GM18951 (cell line): Measurements from ENCODE around the gene VCX.
"Not testable (repeated sequence)": the region's sequence is repeated elsewhere in the genome, so short reads cannot be mapped to it uniquely, and the experiment has no call there.

Source experiments
- POLR2A ChIP-seq: IDR thresholded peaks from 4 replicates; pipeline ENCODE4 v1.6.1; 2011; ENCODE audit warnings: mild to moderate bottlenecking; ENCODE audit not compliant: insufficient read length, insufficient read depth; ENCODE audit errors: extremely low read depth
- in situ Hi-C: fragments of 300-500 bp; cut with MboI; formaldehyde crosslinking; loops from one replicate; pipeline ENCODE4 v1.12.0; 2022; ENCODE audit warnings: low sequenced_read_pairs, mixed read lengths, inconsistent platforms; ENCODE audit not compliant: unreplicated experiment

VCX gene

DNA sequence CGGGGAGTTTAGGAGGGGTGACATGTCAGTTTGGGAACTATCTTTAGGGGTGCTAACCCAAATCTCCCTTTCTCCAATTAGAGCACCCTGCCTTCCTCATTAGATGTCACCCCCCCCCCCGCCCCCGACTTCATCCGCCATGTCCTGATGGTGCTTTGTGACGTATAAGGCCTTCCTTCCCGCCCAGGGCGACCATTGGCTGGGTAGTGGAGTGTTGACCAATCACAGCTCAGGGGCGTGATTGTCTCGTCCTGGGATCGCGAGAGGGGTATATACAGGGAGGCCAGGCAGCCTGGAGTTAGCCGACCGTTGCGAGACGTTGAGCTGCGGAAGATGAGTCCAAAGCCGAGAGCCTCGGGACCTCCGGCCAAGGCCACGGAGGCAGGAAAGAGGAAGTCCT is at the start of gene VCX:
TSS of gene VCX (plus strand) at position 301 of the 400 bp plus-strand sequence. CDS start at position 334, 33 bp downstream.
- in situ Hi-C loops: not testable (repeated sequence)

DNA sequence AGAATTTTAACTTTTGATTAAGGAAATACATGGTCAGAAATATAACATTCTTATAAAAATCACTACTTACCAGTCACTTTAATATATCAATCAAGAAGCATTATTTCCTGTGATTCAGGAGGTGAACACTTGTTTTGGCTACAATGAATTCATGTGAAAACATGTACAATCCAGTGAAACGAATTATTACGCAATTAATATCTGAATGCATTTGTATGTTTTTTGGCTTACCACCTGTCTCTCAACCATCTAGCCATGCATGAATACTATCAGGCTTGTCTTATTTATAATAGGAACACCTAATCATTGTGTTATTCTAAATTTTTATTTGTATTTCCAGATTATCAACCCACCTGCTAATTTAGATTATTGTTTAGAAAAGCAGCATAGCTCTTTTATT is 44.6 kb upstream of the VCX start:
- in situ Hi-C loops: no loop called here
- no peak for TF ChIP-seq POLR2A

DNA sequence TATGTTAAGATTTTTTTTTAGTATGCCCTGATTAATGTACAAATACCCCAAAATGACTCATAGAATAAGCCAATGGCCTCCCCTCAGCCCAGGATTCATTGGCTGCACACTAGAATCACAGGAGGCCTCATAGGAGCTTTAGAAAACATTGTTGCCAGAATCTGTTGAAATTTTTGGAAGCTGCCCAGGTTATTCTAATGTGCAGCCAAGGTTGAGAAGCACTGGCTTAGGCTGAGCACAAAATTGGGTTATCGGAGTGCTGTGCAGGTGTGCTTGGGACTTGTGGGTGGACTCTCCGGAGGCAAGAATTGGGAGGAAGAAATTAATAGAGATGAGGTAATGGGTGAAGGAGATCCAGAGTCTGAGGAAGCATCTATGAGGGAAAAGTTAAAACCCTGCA is 41.3 kb upstream of the VCX start:
- in situ Hi-C loops: no loop called here
- no peak for TF ChIP-seq POLR2A

DNA sequence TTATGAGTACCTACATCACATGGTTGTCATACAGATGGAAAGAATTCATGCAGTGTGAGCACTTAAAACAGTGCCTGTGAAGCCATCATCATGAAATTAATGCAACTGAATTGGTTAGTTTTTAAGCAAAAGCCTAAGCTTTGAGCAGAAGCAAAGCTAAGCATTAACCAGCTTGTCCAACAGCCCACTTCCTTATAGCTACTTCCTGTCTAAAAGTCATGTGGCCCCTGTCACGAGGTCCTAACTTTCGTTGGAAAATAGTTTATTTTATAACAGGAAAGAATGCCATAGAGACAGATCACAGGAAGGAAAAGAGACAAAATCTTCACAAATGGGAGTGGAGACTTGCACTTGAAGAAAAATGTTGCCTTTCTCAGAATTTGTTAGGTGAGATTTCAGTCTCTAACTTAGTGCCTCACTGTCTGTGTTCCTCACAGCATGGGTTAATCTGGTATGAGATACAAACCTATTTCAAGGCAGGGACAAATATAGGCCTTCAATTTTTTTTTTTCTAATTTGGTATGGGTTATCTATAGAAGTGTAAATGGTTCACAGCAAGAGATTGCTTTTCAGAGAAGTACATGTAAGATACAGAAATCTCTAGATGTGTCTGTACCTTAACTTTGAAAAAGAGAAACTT is 27.7 kb upstream of the VCX start:
- TF ChIP-seq POLR2A: no peak

DNA sequence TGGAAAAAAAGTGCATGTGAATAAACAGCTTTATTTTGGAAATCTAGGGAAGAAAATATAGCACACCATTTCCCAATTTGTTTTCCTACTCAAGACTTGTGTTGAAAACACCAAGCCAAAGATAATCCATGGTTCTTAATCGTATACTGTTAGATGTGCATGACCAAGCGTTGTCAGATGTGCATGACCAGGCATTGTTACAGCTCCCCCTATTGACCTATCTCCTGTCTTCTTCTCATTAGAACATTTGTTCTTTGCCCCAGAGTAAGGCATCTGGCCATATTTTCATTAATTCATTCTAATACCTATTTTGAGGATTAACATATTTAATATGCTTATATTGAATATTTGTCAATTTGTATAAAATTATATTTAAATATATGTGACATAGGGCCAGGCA is 14.4 kb upstream of the VCX start:
- in situ Hi-C loops: no loop called here
- no peak for TF ChIP-seq POLR2A

More for the DNA sequence above, 27.7 kb upstream of the VCX start:
- in situ Hi-C loops: no loop called here

DNA sequence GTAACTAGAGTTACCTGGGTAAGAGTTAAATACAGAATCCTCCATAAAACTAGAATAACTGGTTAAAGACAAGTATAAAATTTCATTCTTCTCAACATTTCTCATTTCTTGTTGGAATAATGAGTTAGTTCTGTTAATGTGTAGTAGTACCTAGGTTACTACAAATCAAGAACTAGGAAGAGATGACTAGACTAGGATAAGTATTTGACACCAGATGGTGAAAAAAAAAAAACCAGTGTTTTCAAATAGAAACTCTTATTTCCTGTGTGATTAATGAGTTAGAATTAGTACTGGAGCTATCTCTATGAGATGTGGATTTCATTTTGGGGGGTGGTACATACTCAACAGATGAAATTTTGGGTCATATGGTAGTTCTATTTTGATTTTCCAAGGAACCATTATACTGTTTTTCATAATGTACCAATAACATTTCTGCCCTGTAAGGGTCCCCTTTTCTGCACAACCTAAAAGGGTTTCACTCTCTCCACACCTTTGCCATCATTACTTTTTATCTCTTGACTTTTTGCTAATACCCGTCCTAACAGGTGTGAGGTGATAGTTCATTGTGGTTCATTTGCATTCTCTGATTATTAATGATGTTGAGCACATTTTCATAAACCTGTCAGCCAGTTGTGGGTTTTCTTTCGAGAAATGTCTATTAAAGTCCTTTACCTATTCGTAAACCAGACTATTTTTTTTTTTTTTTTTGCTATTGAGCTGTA is 1.7 kb upstream of the VCX start:
- in situ Hi-C loops: no loop called here

DNA sequence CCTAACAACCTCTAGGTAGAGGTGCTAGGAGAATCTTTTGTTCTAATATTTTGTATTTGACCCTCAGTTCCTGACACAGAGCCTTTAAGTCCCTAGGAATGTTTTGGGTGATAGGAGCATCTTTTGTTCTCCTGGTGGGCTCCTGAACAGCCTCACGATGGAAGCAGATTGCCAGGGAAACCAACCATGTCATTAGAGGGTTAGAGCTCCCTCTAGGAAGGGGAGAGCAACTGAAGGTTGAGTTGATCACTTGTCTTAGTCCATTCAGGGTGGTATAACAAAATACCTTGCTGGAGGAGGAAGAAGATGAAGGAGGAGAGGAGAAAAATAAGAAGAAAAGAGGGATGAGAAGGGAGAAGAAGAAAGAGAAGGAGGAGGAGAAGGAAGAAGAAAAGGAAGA is 9.2 kb downstream of the VCX start:
- no peak for TF ChIP-seq POLR2A
- in situ Hi-C loops: no loop called here

More for the DNA sequence above, 1.7 kb upstream of the VCX start:
- TF ChIP-seq POLR2A: no peak

DNA sequence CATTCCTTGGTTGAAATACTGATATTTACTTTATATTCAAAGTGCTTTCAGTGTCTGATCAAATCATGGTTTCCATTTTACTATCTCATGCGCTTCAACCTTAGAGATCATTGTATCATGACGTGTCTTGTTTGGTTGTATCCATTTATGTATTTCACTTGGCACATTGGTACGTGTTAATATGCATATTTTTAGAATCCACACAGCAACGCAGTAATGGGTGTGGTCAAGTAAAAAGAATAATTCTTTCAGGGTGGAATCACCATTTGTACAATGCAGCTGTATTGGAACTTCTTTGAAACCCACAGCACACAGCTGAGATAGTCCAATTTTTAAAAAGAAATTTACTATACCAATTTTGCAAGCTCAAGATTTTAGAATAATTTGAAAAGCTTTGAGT is 29.1 kb downstream of the VCX start:
- in situ Hi-C loops: no loop called here
- TF ChIP-seq POLR2A: no peak

DNA sequence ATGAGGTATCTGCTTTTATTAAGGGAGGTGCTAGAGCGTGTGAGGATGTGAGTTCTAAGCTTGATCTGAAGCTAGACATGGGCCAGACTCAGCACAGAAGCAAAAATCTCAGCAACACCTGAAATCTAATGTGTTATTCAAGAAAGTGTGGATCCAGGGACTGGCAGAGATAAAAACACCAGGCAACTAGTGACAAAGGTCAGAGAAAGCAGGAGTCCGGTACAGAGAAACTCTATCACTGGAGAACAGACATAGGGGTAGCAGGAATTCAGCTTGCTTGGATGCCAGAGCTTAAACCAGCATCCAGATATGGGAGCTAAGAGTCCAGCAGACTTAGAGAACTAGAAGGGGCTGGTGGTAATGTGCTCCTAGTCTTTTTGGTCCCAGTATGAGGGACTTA is 34.0 kb downstream of the VCX start:
- in situ Hi-C loops: no loop called here
- no peak for TF ChIP-seq POLR2A

DNA sequence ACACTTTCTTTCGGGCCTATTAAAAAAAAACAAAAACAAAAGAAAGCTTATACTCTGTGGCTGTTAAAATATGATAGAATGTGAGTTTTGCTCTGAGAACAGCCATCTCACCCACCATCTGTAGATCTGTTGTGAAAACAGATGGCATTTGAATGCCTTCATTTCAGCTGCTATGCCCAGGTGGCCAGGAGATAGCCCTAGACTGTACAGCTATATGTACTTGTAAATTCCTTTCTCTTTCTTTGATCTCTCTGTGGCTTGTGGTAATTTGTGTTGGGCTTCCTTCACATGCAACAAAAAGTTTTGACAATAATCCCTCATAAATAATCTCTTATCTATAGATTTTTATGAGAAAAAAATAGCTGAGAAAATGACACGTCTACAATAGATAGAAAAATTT is 46.2 kb downstream of the VCX start:
- no peak for TF ChIP-seq POLR2A
- in situ Hi-C loops: no loop called here

DNA sequence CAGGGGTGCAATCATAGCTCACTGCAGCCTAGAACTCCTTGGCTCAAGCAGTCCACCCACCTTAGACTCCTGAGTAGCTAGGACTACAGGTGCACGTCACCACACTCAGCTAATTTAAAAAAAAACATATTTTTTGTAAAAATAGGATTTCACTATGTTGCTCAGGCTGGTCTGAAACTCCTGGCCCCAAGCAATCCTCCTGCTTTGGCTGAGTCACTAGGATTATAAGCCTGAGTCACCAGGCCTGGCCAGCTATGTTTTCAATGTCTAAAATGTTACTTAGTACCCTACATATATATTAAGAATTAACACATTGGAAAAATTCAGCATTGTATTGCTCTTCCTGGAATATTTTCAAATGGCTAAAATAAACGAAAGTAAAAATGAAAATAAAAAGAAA is 46.7 kb downstream of the VCX start:
- TF ChIP-seq POLR2A: no peak
- in situ Hi-C loops: no loop called here

DNA sequence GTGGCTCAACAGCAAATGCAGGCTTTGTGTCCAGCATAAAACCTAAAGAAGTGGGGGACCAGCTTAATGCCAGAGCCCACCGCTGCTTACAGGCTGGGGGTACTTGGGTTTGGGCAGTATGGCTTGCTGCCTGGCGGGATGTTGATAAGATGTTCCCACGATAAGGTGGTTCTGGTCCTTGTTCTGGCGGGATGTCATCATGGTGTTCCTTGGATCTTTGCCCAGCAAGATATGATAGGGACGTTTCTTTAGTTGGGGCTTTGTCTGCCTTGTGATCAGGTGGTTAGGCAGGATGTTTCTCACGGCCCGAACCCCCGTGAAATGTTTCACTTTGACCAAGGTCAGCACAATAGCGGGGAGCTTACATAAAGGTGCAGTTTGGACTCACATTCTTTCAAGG is 49.0 kb downstream of the VCX start:
- in situ Hi-C loops: no loop called here
- no peak for TF ChIP-seq POLR2A
